Suprapubic skin (tissue), 4 donors: Measurements from ENCODE around the gene FERMT2. TPM values are rescaled to one million over a fixed set of nuclear protein-coding genes. Genes with fewer than 3 reads are reported as not detected.

ENCODE experiments used
- DNase-seq, 2 donors: peaks; one replicate each; pipeline ENCODE4 v3.0.0-alpha.2; 2019; ENCODE audit warnings: low spot score in 2 of 2
- H3K27ac ChIP-seq: fragments of 200-600 bp; sonication (generic); one replicate; pipeline ENCODE4 v1.5.1; 2019
- H3K27me3 ChIP-seq: fragments of 200-600 bp; sonication (generic); one replicate; pipeline ENCODE4 v1.5.1; 2019
- H3K36me3 ChIP-seq: fragments of 200-600 bp; sonication (generic); one replicate; pipeline ENCODE4 v1.5.1; 2019
- H3K4me1 ChIP-seq: fragments of 200-600 bp; sonication (generic); one replicate; pipeline ENCODE4 v1.5.1; 2019
- H3K4me3 ChIP-seq: fragments of 200-600 bp; sonication (generic); one replicate; pipeline ENCODE4 v1.5.1; 2019; ENCODE audit warnings: mild to moderate bottlenecking
- H3K9me3 ChIP-seq: fragments of 200-600 bp; sonication (generic); one replicate; pipeline ENCODE4 v1.5.1; 2019
- CTCF ChIP-seq, 2 donors: fragments of 200-600 bp in 1 of 2; fragments of 450-650 bp in 1 of 2; sonication (generic) in 1 of 2; IDR thresholded peaks; one replicate each; pipeline ENCODE4 v1.5.1; 2016 to 2019; ENCODE audit warnings: antibody characterized with exemption in 2 of 2, mild to moderate bottlenecking in 1 of 2, moderate library complexity in 1 of 2
- EP300 ChIP-seq: sonication (generic); formaldehyde crosslinking; IDR thresholded peaks from one replicate; pipeline ENCODE4 v1.6.1; 2017; ENCODE audit warnings: antibody characterized with exemption
- POLR2A ChIP-seq, 2 donors: fragments of 450-650 bp; IDR thresholded peaks; one replicate each; pipeline ENCODE4 v1.6.1; 2017; ENCODE audit warnings: antibody characterized with exemption in 2 of 2, mild to moderate bottlenecking in 2 of 2, moderate library complexity in 2 of 2
- POLR2AphosphoS5 ChIP-seq, 3 donors: sonication (generic); formaldehyde crosslinking; IDR thresholded peaks; one replicate each; pipeline ENCODE4 v1.6.1; 2017; ENCODE audit warnings: antibody characterized with exemption in 3 of 3
- WGBS: methylation state at CpG from one replicate; pipeline ENCODE4 v1.1.5; 2018; 5-methylcytosine and 5-hydroxymethylcytosine counted together
- total RNA-seq, 4 donors: library from RNA; depleted of rRNA; stranded (reverse); fragments of >200 nt; gene quantifications; one replicate each; pipeline ENCODE4 v1.1.0, GENCODE V29; 2016

Gene FERMT2
- total RNA-seq, 4 donors from 2014 or later = 9.1 to 17.7 (median 15.1) TPM

- WGBS = 66% methylated on average over 3 of the region's 3 CpGs
- no peaks in the 10 kb centered on the region for H3K9me3 ChIP-seq
- peaks cover 6% of the 10 kb centered on the region for H3K27me3 ChIP-seq
- H3K27ac ChIP-seq = no peak overlapping the region
- H3K4me3 ChIP-seq = no peak overlapping the region
- H3K36me3 ChIP-seq = no peaks in the 10 kb centered on the region
- no peak for TF ChIP-seq EP300
- no peak for TF ChIP-seq CTCF (IDR thresholded peaks at IDR 0.05)
- TF ChIP-seq POLR2A (IDR thresholded peaks at IDR 0.05) = no peak
- TF ChIP-seq POLR2AphosphoS5 (IDR thresholded peaks at IDR 0.05) = no peak
- peaks cover 28% of the 10 kb centered on the region for H3K4me1 ChIP-seq
- no peak for DNase-seq
Measured at GRCh38 chr14:52948039-52948438, 2.8 kb downstream of the FERMT2 start.

- no peak for TF ChIP-seq POLR2A (IDR thresholded peaks at IDR 0.05)
- no peak for TF ChIP-seq POLR2AphosphoS5 (IDR thresholded peaks at IDR 0.05)
- TF ChIP-seq EP300 = no peak
- no peak for TF ChIP-seq CTCF (IDR thresholded peaks at IDR 0.05)
- H3K4me3 ChIP-seq = no peak overlapping the region
- H3K9me3 ChIP-seq = no peaks in the 10 kb centered on the region
Measured at GRCh38 chr14:52944254-52944653, 6.6 kb downstream of the FERMT2 start.

GRCh38 chr14:52939427-52939826 is 11.4 kb downstream of the FERMT2 start:
- no peaks in the 10 kb centered on the region for H3K9me3 ChIP-seq
- H3K36me3 ChIP-seq = no peaks in the 10 kb centered on the region
- 65% methylated on average over 1 of the region's 1 CpG for WGBS
- no peaks in the 10 kb centered on the region for H3K27me3 ChIP-seq
- DNase-seq = no peak
- no peak overlapping the region for H3K27ac ChIP-seq
- H3K4me1 ChIP-seq = no peaks in the 10 kb centered on the region
- TF ChIP-seq POLR2A (IDR thresholded peaks at IDR 0.05) (no peak), CTCF (IDR thresholded peaks at IDR 0.05) (no peak), POLR2AphosphoS5 (IDR thresholded peaks at IDR 0.05) (no peak), EP300 (no peak)
- H3K4me3 ChIP-seq = no peak overlapping the region

More at GRCh38 chr14:52944254-52944653, 6.6 kb downstream of the FERMT2 start:
- H3K27ac ChIP-seq = no peak overlapping the region
- H3K36me3 ChIP-seq = no peaks in the 10 kb centered on the region
- no peak for DNase-seq
- H3K4me1 ChIP-seq = peaks cover 9% of the 10 kb centered on the region
- 66% methylated on average over 2 of the region's 2 CpGs for WGBS
- H3K27me3 ChIP-seq = peaks cover 6% of the 10 kb centered on the region

GRCh38 chr14:52937869-52938268 is 13.0 kb downstream of the FERMT2 start:
- DNase-seq = no peak
- no peak overlapping the region for H3K27ac ChIP-seq
- no peak for TF ChIP-seq POLR2A (IDR thresholded peaks at IDR 0.05)
- no peak for TF ChIP-seq EP300
- TF ChIP-seq CTCF (IDR thresholded peaks at IDR 0.05) = no peak
- no peak for TF ChIP-seq POLR2AphosphoS5 (IDR thresholded peaks at IDR 0.05)
- 80% methylated on average over 3 of the region's 3 CpGs for WGBS
- H3K27me3 ChIP-seq = no peaks in the 10 kb centered on the region
- H3K36me3 ChIP-seq = no peaks in the 10 kb centered on the region
- no peaks in the 10 kb centered on the region for H3K9me3 ChIP-seq
- no peak overlapping the region for H3K4me3 ChIP-seq
- no peaks in the 10 kb centered on the region for H3K4me1 ChIP-seq

GRCh38 chr14:52937306-52937705 is 13.5 kb downstream of the FERMT2 start:
- TF ChIP-seq POLR2AphosphoS5 (IDR thresholded peaks at IDR 0.05) = no peak
- TF ChIP-seq CTCF (IDR thresholded peaks at IDR 0.05) = no peak
- TF ChIP-seq POLR2A (IDR thresholded peaks at IDR 0.05) = no peak
- TF ChIP-seq EP300 = no peak
- H3K27me3 ChIP-seq = no peaks in the 10 kb centered on the region
- no peak overlapping the region for H3K27ac ChIP-seq
- H3K36me3 ChIP-seq = no peaks in the 10 kb centered on the region
- no peak for DNase-seq
- no peaks in the 10 kb centered on the region for H3K9me3 ChIP-seq
- no peaks in the 10 kb centered on the region for H3K4me1 ChIP-seq
- H3K4me3 ChIP-seq = no peak overlapping the region
- 73% methylated on average over 4 of the region's 4 CpGs for WGBS
